Lower leg skin (tissue), 3 donors: ENCODE data around the gene BRCC3.

Experiments
- POLR2A ChIP-seq, 2 donors: fragments of 450-650 bp; IDR thresholded peaks; one replicate each; pipeline ENCODE4 v1.6.1; 2016 to 2017; ENCODE audit warnings: antibody characterized with exemption in 2 of 2, mild to moderate bottlenecking in 1 of 2, moderate library complexity in 1 of 2
- TF ChIP-seq, protein P1 (sequence below), 3 donors: fragments of 450-650 bp; IDR thresholded peaks; one replicate each; pipeline ENCODE4 v1.5.1; 2016; ENCODE audit warnings: antibody characterized with exemption in 3 of 3, mild to moderate bottlenecking in 3 of 3, moderate library complexity in 2 of 3

DNA sequence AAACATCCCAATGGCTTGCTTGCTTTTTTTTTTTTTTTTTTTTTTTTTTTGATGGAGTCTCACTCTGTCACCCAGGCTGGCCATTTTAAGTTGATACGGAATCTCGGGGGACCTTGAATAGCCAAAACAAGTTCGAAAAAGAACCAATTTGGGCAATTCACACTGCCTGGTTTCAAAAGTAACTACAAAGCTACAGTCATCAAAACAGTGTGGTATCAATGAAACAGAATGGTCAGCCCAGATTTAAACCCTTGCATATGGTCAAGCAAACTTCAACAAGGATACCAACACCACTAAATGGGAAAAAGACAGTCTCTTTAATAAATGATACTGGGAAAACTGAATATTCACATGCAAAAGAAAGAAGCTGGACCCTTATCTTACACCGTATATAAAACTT, 41.8 kb downstream of the BRCC3 start:
- TF ChIP-seq, protein P1, sequence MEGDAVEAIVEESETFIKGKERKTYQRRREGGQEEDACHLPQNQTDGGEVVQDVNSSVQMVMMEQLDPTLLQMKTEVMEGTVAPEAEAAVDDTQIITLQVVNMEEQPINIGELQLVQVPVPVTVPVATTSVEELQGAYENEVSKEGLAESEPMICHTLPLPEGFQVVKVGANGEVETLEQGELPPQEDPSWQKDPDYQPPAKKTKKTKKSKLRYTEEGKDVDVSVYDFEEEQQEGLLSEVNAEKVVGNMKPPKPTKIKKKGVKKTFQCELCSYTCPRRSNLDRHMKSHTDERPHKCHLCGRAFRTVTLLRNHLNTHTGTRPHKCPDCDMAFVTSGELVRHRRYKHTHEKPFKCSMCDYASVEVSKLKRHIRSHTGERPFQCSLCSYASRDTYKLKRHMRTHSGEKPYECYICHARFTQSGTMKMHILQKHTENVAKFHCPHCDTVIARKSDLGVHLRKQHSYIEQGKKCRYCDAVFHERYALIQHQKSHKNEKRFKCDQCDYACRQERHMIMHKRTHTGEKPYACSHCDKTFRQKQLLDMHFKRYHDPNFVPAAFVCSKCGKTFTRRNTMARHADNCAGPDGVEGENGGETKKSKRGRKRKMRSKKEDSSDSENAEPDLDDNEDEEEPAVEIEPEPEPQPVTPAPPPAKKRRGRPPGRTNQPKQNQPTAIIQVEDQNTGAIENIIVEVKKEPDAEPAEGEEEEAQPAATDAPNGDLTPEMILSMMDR (IDR thresholded peaks at IDR 0.05), result no peak
- no peak for TF ChIP-seq POLR2A (IDR thresholded peaks at IDR 0.05)
